GM19328 (cell line): ENCODE results near the gene MRPL45.
A peak's percentile ranks its signal among the peaks of the same experiment; 100 is the strongest.

ENCODE experiments used
- ATAC-seq: cut with Tn5 transposase; IDR thresholded peaks from one replicate; pipeline ENCODE4 v1.9.1; 2021; ENCODE audit warnings: mild to moderate bottlenecking, moderate library complexity; ENCODE audit not compliant: unreplicated experiment

MRPL45 gene

GRCh38 chr17:38344420-38344745 lies 47.4 kb downstream of the MRPL45 start:
- ATAC-seq = no peak

- no peak for ATAC-seq
Observed at GRCh38 chr17:38345743-38346142, 48.8 kb downstream of the MRPL45 start.

- no peak for ATAC-seq
Observed at GRCh38 chr17:38349097-38349730, 52.2 kb downstream of the MRPL45 start.

- ATAC-seq = no peak
Observed at GRCh38 chr17:38350035-38350434, 53.1 kb downstream of the MRPL45 start.

GRCh38 chr17:38351412-38352222 lies 54.6 kb downstream of the MRPL45 start, which contains the start of gene SOCS7:
Gene SOCS7, plus strand, starts transcription at chr17:38351844. Its CDS starts 209 bp downstream, at chr17:38352053.
- ATAC-seq = peak; percentile 83

DNA sequence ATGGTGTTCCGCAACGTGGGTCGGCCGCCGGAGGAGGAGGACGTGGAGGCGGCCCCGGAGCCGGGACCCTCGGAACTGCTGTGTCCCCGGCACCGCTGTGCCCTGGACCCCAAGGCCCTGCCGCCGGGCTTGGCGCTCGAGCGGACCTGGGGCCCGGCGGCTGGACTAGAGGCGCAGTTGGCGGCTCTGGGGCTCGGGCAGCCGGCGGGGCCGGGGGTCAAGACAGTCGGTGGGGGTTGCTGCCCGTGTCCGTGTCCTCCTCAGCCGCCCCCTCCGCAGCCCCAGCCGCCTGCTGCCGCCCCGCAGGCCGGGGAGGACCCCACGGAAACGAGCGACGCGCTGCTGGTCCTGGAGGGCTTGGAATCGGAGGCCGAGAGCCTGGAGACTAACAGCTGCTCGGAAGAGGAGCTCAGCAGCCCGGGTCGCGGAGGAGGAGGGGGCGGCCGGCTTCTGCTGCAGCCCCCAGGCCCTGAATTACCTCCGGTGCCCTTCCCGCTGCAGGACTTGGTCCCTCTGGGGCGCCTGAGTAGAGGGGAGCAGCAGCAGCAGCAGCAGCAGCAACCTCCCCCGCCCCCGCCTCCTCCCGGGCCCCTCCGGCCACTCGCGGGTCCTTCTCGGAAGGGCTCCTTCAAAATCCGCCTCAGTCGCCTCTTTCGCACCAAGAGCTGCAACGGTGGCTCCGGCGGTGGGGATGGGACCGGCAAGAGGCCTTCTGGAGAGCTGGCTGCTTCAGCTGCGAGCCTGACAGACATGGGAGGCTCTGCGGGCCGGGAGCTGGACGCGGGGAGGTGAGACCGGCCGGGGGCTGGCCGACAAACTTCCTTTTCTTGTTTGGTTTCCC lies 55.5 kb downstream of the MRPL45 start:
- no peak for ATAC-seq

DNA sequence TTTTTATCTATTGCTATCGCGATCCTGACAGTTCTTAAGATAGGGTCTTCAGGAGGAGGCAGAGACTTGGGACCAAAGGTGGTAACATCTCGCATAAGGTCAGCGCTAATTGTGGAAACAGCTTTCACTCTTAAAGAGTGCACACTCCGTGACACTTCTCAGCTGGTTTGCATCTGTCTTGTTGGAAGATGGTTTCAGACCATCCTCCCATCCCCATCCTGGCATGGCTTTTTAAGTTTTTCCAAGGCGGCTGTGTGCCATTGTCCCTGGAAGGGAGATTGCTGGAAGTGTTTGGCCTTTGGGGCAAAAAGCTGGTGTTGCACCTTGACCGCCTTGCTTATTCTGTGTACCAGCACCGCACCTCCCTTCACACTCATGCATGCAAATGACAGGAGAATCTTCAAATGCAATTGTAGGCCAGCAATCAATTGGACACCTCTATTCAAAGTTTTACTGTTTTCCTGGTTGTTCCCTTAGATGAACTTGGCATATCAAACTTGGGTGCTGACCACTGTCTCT lies 56.2 kb downstream of the MRPL45 start:
- ATAC-seq = no peak

- no peak for ATAC-seq
Observed at GRCh38 chr17:38353668-38354067, 56.7 kb downstream of the MRPL45 start.

GRCh38 chr17:38354466-38354865 lies 57.5 kb downstream of the MRPL45 start:
- ATAC-seq = no peak

DNA sequence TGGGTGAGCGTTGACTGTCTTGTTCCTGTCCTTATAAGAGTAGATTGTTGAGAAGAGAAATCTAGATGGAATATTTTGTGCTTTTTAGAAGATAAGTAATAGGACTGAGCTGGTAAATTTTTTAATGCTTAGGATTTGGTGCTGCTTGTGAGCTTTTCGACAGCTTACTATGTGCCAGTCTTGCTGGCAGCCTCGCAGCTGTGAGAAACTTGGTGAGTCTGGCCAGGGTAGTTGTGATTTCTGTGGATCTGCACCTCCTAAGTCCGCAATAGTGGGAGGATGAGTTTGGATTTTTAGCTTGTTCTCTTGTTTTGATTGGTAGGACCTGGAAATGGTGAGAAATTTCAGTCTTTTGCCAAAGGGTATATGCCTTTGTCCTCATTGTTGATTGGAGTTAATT lies 58.3 kb downstream of the MRPL45 start:
- ATAC-seq = no peak

DNA sequence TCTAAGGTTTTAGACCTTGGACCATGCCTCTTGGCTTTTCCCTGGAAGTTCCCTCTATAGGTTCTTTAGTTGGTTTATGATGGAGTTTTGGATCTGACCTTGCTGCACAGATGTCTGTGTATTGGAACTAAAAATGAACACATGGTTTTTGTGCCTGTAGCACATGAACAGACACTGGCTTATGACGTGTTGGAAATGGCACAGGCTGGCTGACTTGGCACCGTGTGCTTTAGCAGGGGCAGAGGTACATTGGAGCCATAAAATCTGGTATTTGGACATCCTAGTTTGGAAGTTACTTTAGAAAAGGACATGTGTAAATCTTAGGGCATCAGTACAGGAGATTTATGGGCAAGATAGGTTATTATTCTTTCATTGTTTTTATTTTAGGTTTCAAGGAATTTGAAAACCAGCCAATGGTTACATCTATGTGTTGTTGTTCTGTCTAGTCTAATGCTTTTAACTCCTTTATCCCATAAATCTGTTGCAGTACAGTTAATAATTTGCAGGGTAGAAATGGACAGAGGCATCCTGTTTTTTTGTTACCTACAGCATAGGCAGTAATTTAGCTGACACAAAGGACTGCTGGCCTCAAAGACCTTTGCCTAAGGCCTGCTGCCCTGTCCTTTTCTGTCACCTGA lies 60.6 kb downstream of the MRPL45 start:
- no peak for ATAC-seq

GRCh38 chr17:38358586-38359513 lies 61.9 kb downstream of the MRPL45 start:
- no peak for ATAC-seq

- no peak for ATAC-seq
Observed at GRCh38 chr17:38361694-38362465, 64.9 kb downstream of the MRPL45 start.

GRCh38 chr17:38363016-38363415 lies 66.0 kb downstream of the MRPL45 start:
- ATAC-seq = no peak

DNA sequence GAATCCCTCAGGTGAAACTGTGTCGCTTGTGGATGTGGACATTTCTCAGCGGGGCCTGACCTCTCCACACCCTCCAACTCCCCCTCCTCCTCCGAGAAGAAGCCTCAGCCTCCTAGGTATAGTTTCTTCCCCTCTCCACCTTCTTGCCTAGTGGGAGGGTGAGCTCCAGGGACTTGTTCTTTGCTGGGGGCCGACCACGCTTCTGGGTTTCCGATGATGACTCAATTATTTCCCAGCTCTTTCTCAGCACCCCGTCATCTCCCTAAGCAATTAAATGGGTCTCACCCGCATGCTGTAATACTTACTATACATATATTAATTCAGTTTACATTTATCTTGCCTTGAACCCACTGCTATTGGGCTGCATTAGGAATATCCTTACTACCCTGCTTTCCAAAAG lies 67.8 kb downstream of the MRPL45 start:
- ATAC-seq = no peak

DNA sequence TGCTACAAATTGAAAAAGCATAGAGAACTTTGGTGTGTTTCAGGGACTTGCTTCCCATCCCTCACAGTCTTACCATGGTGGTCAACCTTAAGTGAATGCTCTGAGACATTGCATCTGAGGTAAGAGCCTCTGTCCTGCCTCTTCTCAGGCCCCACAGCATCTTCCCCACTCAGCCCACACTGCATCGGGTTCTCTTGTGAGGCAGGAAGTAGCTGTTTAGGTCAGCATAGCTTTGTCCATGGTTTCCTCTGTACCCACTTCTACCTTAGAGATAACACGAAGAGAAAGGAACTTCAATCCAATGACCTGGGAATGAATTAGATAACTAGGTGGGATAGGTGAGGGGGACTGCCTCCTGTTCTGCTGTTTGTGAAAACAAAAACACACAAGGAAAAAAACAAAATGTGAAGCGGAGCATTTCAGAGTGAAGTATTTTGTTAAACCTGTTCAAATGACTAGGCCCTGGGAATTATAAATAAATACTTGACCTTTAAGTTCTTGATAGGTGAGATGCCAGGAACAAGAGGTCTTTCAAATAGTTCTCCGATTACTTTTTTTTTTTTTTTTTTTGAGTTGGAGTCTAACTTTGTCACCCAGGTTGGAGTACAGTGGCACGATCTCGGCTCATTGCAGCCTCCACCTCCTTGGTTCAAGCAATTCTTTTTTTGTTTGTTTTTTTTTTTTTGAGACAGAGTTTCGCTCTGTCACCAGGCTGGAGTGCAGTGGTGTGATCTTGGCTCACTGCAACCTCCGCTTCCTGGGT lies 72.3 kb downstream of the MRPL45 start:
- ATAC-seq = no peak
